Keratinocyte (primary cell): ENCODE data around the gene PUS1. TPM values are rescaled to one million over a fixed set of nuclear protein-coding genes. Genes with fewer than 3 reads are reported as not detected.

Experiments
- DNase-seq: peaks from one replicate; pipeline ENCODE4 v3.0.0-alpha.2; 2011; ENCODE audit warnings: low read depth, missing footprints, low spot score
- FAIRE-seq: peaks from 2 replicates; lab custom pipeline; 2011; peaks lifted over from hg19 to GRCh38; lab: Jason Lieb, UNC
- H2AFZ ChIP-seq: 2 replicates; pipeline ENCODE4 v1.6.0; 2012; ENCODE audit warnings: low read length, control low read depth, inconsistent platforms; ENCODE audit not compliant: control insufficient read depth
- H3K27ac ChIP-seq: 2 replicates; pipeline ENCODE4 v1.5.1; 2011; ENCODE audit warnings: low read length; ENCODE audit not compliant: control insufficient read depth, insufficient read depth
- H3K27me3 ChIP-seq: 3 replicates; pipeline ENCODE4 v1.6.0; 2011; ENCODE audit warnings: low read length; ENCODE audit not compliant: control insufficient read depth, insufficient read depth; ENCODE audit errors: extremely low read depth
- H3K36me3 ChIP-seq, 2 experiments: 2 replicates in 1 of 2; 3 replicates in 1 of 2; pipeline ENCODE4 v1.5.1; 2011; ENCODE audit warnings: low read length in 2 of 2, mild to moderate bottlenecking in 1 of 2; ENCODE audit not compliant: control insufficient read depth in 2 of 2, insufficient read depth in 2 of 2; ENCODE audit errors: extremely low read depth in 1 of 2
- H3K4me1 ChIP-seq: 3 replicates; pipeline ENCODE4 v1.5.1; 2011; ENCODE audit warnings: low read length; ENCODE audit not compliant: control insufficient read depth, insufficient read depth; ENCODE audit errors: extremely low read depth
- H3K4me2 ChIP-seq: 3 replicates; pipeline ENCODE4 v1.6.0; 2011; ENCODE audit warnings: low read depth, low read length; ENCODE audit not compliant: control insufficient read depth, insufficient read depth; ENCODE audit errors: extremely low read depth
- H3K4me3 ChIP-seq, 3 experiments: fragments of 200-600 bp in 1 of 3; sonication (generic) in 1 of 3; 2 replicates in 2 of 3; 3 replicates in 1 of 3; pipeline ENCODE4 v1.5.1; 2011 to 2016; ENCODE audit warnings: low read length in 3 of 3, mild to moderate bottlenecking in 3 of 3, control low read depth in 2 of 3, inconsistent platforms in 1 of 3, low read depth in 1 of 3, mixed read lengths in 1 of 3, mixed run types in 1 of 3, moderate library complexity in 1 of 3; ENCODE audit not compliant: control insufficient read depth in 2 of 3, insufficient read depth in 2 of 3; ENCODE audit errors: extremely low read depth in 1 of 3
- H3K79me2 ChIP-seq: 2 replicates; pipeline ENCODE4 v1.6.0; 2012; ENCODE audit warnings: low read length; ENCODE audit not compliant: control insufficient read depth, insufficient read depth
- H3K9ac ChIP-seq: 3 replicates; pipeline ENCODE4 v1.6.0; 2011; ENCODE audit warnings: low read length; ENCODE audit not compliant: control insufficient read depth, insufficient read depth; ENCODE audit errors: extremely low read depth
- H3K9me1 ChIP-seq: 3 replicates; pipeline ENCODE4 v1.6.0; 2011; ENCODE audit warnings: low read length; ENCODE audit not compliant: control insufficient read depth, insufficient read depth; ENCODE audit errors: extremely low read depth
- H3K9me3 ChIP-seq: 2 replicates; pipeline ENCODE4 v1.5.1; 2012; ENCODE audit warnings: low read depth, low read length; ENCODE audit not compliant: control insufficient read depth
- H4K20me1 ChIP-seq: 3 replicates; pipeline ENCODE4 v1.6.0; 2011; ENCODE audit warnings: low read length; ENCODE audit not compliant: control insufficient read depth, insufficient read depth; ENCODE audit errors: extremely low read depth
- CTCF ChIP-seq, 3 experiments: IDR thresholded peaks in 1 of 3; conservative IDR thresholded peaks in 1 of 3; optimal IDR thresholded peaks in 1 of 3; 2 replicates in 2 of 3; 3 replicates in 1 of 3; pipeline versions ENCODE3 to v1.5.1; 2011; ENCODE audit warnings: low read length in 3 of 3, mild to moderate bottlenecking in 3 of 3, moderate library complexity in 2 of 3, control low read depth in 1 of 3, inconsistent platforms in 1 of 3; ENCODE audit not compliant: insufficient read depth in 2 of 3; ENCODE audit errors: extremely low read depth in 1 of 3
- EZH2 ChIP-seq: IDR thresholded peaks from one replicate; pipeline ENCODE4 v1.6.1; 2012; ENCODE audit warnings: inconsistent platforms, mild to moderate bottlenecking, low read length, moderate library complexity
- dilution Hi-C: fragments of 300-500 bp; cut with MboI; formaldehyde crosslinking; loops from one replicate; pipeline ENCODE4 v1.7.0; 2020; ENCODE audit warnings: low sequenced_read_pairs; ENCODE audit not compliant: extremely low pct_ligation_motif_present
- polyA plus RNA-seq, 5 experiments: library from polyadenylated mRNA; depleted of rRNA in 3 of 5; stranded (reverse) in 3 of 5; stranded (forward) in 1 of 5; unstranded in 1 of 5; fragments of >200 nt; gene quantifications; 1 replicate in 1 of 5; 2 replicates in 3 of 5; 3 replicates in 1 of 5; pipeline versions ENCODE4 v1.2.1 to v1.2.3, GENCODE V29; 2011 to 2012; ENCODE audit warnings: missing spikeins in 2 of 5, low read depth in 1 of 5, low replicate concordance in 1 of 5

The PUS1 gene
- polyA plus RNA-seq, 1 donor (not counting 4 experiments of a cell fraction or from before 2014, with no cell fraction given) = 25.8 TPM

- H3K9ac ChIP-seq = no peak overlapping the region
- no peak overlapping the region for H3K27ac ChIP-seq
Measured at GRCh38 chr12:131910302-131911027, 18.6 kb upstream of the PUS1 start.

GRCh38 chr12:131911028-131911650 is 17.9 kb upstream of the PUS1 start:
- Histone ChIP-seq H3K4me2 (no peak overlapping the region), H3K4me3 (no peak overlapping the region), H3K27me3 (no peaks in the 10 kb centered on the region), H3K9me3 (no peaks in the 10 kb centered on the region), H3K9me1 (no peaks in the 10 kb centered on the region), H3K27ac (no peak overlapping the region), H3K79me2 (no peaks in the 10 kb centered on the region), H4K20me1 (no peaks in the 10 kb centered on the region), H3K36me3 (peaks cover 0 to 26% of the 10 kb centered on the region in 2 experiments), H2AFZ (no peak overlapping the region), H3K9ac (no peak overlapping the region), H3K4me1 (no peaks in the 10 kb centered on the region)
- no peak for TF ChIP-seq EZH2
- no peak for TF ChIP-seq CTCF (optimal IDR thresholded peaks at IDR 0.05 in 1 of 3, IDR thresholded peaks at IDR 0.05 in 1 of 3, conservative IDR thresholded peaks at IDR 0.05 in 1 of 3; ENCODE audit: extremely low read depth in 1 of 3, insufficient read depth in 2 of 3, low read length in 3 of 3)
- dilution Hi-C loops = no loop called here
- DNase-seq (no peak), FAIRE-seq (no peak)

More at GRCh38 chr12:131910302-131911027, 18.6 kb upstream of the PUS1 start:
- H3K27me3 ChIP-seq = no peaks in the 10 kb centered on the region
- dilution Hi-C loops = no loop called here
- peaks cover 0 to 21% of the 10 kb centered on the region in 2 experiments for H3K36me3 ChIP-seq
- TF ChIP-seq CTCF (optimal IDR thresholded peaks at IDR 0.05 in 1 of 3, IDR thresholded peaks at IDR 0.05 in 1 of 3, conservative IDR thresholded peaks at IDR 0.05 in 1 of 3; ENCODE audit: extremely low read depth in 1 of 3, insufficient read depth in 2 of 3, low read length in 3 of 3) (no peak), EZH2 (no peak)
- no peaks in the 10 kb centered on the region for H4K20me1 ChIP-seq
- no peak for DNase-seq
- H3K9me1 ChIP-seq = no peaks in the 10 kb centered on the region
- no peak overlapping the region for H3K4me3 ChIP-seq
- H3K79me2 ChIP-seq = no peaks in the 10 kb centered on the region
- no peaks in the 10 kb centered on the region for H3K9me3 ChIP-seq
- FAIRE-seq = no peak
- no peaks in the 10 kb centered on the region for H3K4me1 ChIP-seq
- H3K4me2 ChIP-seq = no peak overlapping the region
- H2AFZ ChIP-seq = no peak overlapping the region
